Breast epithelium (tissue), 4 donors: ENCODE results near the gene VAV3. TPM values are rescaled to one million over a fixed set of nuclear protein-coding genes. Genes with fewer than 3 reads are reported as not detected.

Source experiments
- DNase-seq, 2 donors: peaks; one replicate each; pipeline ENCODE4 v3.0.0-alpha.2; 2019; ENCODE audit warnings: low spot score in 2 of 2
- H3K27ac ChIP-seq, 2 donors: fragments of 200-600 bp; sonication (generic) in 1 of 2; one replicate each; pipeline ENCODE4 v1.5.1; 2016 to 2019; ENCODE audit warnings: mild to moderate bottlenecking in 1 of 2
- H3K27me3 ChIP-seq, 2 donors: fragments of 200-600 bp; sonication (generic) in 1 of 2; one replicate each; pipeline versions ENCODE4 v1.5.1 to v1.6.0; 2017 to 2019; ENCODE audit warnings: control low read depth in 1 of 2, mild to moderate bottlenecking in 1 of 2
- H3K36me3 ChIP-seq: fragments of 200-600 bp; one replicate; pipeline ENCODE4 v1.5.1; 2019
- H3K4me1 ChIP-seq, 2 donors: fragments of 200-600 bp; sonication (generic); one replicate each; pipeline ENCODE4 v1.5.1; 2016 to 2019; ENCODE audit warnings: control low read depth in 1 of 2
- H3K4me3 ChIP-seq, 3 donors: fragments of 200-600 bp; sonication (generic); 1 replicate in 2 of 3; 2 replicates in 1 of 3; pipeline ENCODE4 v1.5.1; 2016 to 2019; ENCODE audit warnings: mild to moderate bottlenecking in 3 of 3, moderate library complexity in 2 of 3
- H3K9me3 ChIP-seq, 2 donors: fragments of 200-600 bp; sonication (generic) in 1 of 2; one replicate each; pipeline ENCODE4 v1.5.1; 2016 to 2019; ENCODE audit warnings: control low read depth in 1 of 2
- CTCF ChIP-seq, 3 donors: fragments of 450-650 bp; IDR thresholded peaks; one replicate each; pipeline ENCODE4 v1.5.1; 2016 to 2017; ENCODE audit warnings: antibody characterized with exemption in 3 of 3, mild to moderate bottlenecking in 3 of 3, moderate library complexity in 3 of 3
- POLR2A ChIP-seq: fragments of 450-650 bp; IDR thresholded peaks from one replicate; pipeline ENCODE4 v1.6.1; 2016; ENCODE audit warnings: antibody characterized with exemption, mild to moderate bottlenecking, moderate library complexity
- POLR2AphosphoS5 ChIP-seq, 3 donors: sonication (generic); formaldehyde crosslinking; IDR thresholded peaks; one replicate each; pipeline ENCODE4 v1.6.1; 2017; ENCODE audit warnings: antibody characterized with exemption in 3 of 3
- intact Hi-C: fragments of 100-400 bp; cut with DNase I; formaldehyde crosslinking; loops from one replicate; pipeline ENCODE4 v1.15.1; 2023; ENCODE audit warnings: low total_unique reads
- total RNA-seq, 3 donors: library from RNA; depleted of rRNA; stranded (reverse); fragments of >200 nt; gene quantifications; one replicate each; pipeline ENCODE4 v1.1.0, GENCODE V29; 2016

Gene VAV3
- total RNA-seq, 3 donors from 2014 or later: 8.0 to 153 (median 113) TPM

- no peak for DNase-seq
- intact Hi-C loops: no loop called here
- no peaks in the 10 kb centered on the region for H3K4me1 ChIP-seq
- H3K27ac ChIP-seq: no peak overlapping the region
- TF ChIP-seq CTCF (IDR thresholded peaks at IDR 0.05): no peak
- TF ChIP-seq POLR2A: no peak
- TF ChIP-seq POLR2AphosphoS5 (IDR thresholded peaks at IDR 0.05): no peak
- H3K36me3 ChIP-seq: no peaks in the 10 kb centered on the region
- no peak overlapping the region for H3K4me3 ChIP-seq
- no peaks in the 10 kb centered on the region for H3K27me3 ChIP-seq
- no peaks in the 10 kb centered on the region for H3K9me3 ChIP-seq
Measured at GRCh38 chr1:107804134-107804533, 160.8 kb downstream of the VAV3 start.

GRCh38 chr1:107803579-107803978, 161.4 kb downstream of the VAV3 start:
- H3K4me1 ChIP-seq: no peaks in the 10 kb centered on the region
- H3K36me3 ChIP-seq: no peaks in the 10 kb centered on the region
- intact Hi-C loops: no loop called here
- no peak for DNase-seq
- TF ChIP-seq POLR2A: no peak
- TF ChIP-seq POLR2AphosphoS5 (IDR thresholded peaks at IDR 0.05): no peak
- no peak for TF ChIP-seq CTCF (IDR thresholded peaks at IDR 0.05)
- H3K27me3 ChIP-seq: no peaks in the 10 kb centered on the region
- H3K4me3 ChIP-seq: no peak overlapping the region
- H3K9me3 ChIP-seq: no peaks in the 10 kb centered on the region
- no peak overlapping the region for H3K27ac ChIP-seq

- intact Hi-C loops: no loop called here
- H3K36me3 ChIP-seq: no peaks in the 10 kb centered on the region
- DNase-seq: no peak
Measured at GRCh38 chr1:107802654-107803053, 162.3 kb downstream of the VAV3 start.

GRCh38 chr1:107795994-107796393, 169.0 kb downstream of the VAV3 start:
- DNase-seq: no peak
- intact Hi-C loops: no loop called here
- TF ChIP-seq POLR2AphosphoS5 (IDR thresholded peaks at IDR 0.05) (no peak), POLR2A (no peak), CTCF (IDR thresholded peaks at IDR 0.05) (no peak)
- Histone ChIP-seq H3K36me3 (no peaks in the 10 kb centered on the region), H3K4me1 (no peaks in the 10 kb centered on the region), H3K27me3 (no peaks in the 10 kb centered on the region), H3K9me3 (no peaks in the 10 kb centered on the region), H3K27ac (no peak overlapping the region), H3K4me3 (no peak overlapping the region)

More at GRCh38 chr1:107802654-107803053, 162.3 kb downstream of the VAV3 start:
- no peak for TF ChIP-seq POLR2A
- no peak for TF ChIP-seq POLR2AphosphoS5 (IDR thresholded peaks at IDR 0.05)
- TF ChIP-seq CTCF (IDR thresholded peaks at IDR 0.05): no peak
- H3K4me3 ChIP-seq: no peak overlapping the region
- no peak overlapping the region for H3K27ac ChIP-seq
- H3K27me3 ChIP-seq: no peaks in the 10 kb centered on the region
- no peaks in the 10 kb centered on the region for H3K9me3 ChIP-seq
- no peaks in the 10 kb centered on the region for H3K4me1 ChIP-seq

GRCh38 chr1:107795441-107795840, 169.5 kb downstream of the VAV3 start:
- Histone ChIP-seq H3K36me3 (no peaks in the 10 kb centered on the region), H3K27me3 (no peaks in the 10 kb centered on the region), H3K27ac (no peak overlapping the region), H3K9me3 (no peaks in the 10 kb centered on the region), H3K4me1 (no peaks in the 10 kb centered on the region), H3K4me3 (no peak overlapping the region)
- no peak for TF ChIP-seq CTCF (IDR thresholded peaks at IDR 0.05)
- no peak for TF ChIP-seq POLR2A
- TF ChIP-seq POLR2AphosphoS5 (IDR thresholded peaks at IDR 0.05): no peak
- intact Hi-C loops: no loop called here
- DNase-seq: no peak
